Measurements from ENCODE around the gene N4BP2L1.

Gene N4BP2L1

GRCh38 chr13:32432856-32433255, 4.9 kb upstream of the N4BP2L1 start:
- DNase-seq (ENCODE audit: low read depth in 2 of 3, low spot score in 2 of 3): no peak

DNA sequence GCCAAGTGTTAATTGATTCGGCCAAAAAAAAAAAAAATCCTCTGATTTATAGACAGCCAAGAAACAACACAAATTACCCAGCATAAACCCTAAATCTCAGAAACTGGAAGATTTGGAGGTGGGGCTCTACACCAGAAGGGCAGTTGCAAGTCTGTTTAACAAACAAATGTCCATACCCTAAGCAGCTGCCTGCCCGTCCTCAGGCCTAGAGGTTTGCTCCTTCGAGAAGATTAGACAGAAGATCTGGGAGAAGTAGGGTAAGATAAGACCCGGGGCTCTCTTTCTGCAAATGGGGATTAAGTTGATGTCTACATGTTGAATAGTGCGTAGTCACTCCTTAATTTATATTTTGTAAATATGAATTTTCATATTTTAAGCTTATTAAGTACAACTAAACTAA, 3.4 kb upstream of the N4BP2L1 start:
- no peak for DNase-seq (ENCODE audit: low read depth in 2 of 3, low spot score in 2 of 3)

DNA sequence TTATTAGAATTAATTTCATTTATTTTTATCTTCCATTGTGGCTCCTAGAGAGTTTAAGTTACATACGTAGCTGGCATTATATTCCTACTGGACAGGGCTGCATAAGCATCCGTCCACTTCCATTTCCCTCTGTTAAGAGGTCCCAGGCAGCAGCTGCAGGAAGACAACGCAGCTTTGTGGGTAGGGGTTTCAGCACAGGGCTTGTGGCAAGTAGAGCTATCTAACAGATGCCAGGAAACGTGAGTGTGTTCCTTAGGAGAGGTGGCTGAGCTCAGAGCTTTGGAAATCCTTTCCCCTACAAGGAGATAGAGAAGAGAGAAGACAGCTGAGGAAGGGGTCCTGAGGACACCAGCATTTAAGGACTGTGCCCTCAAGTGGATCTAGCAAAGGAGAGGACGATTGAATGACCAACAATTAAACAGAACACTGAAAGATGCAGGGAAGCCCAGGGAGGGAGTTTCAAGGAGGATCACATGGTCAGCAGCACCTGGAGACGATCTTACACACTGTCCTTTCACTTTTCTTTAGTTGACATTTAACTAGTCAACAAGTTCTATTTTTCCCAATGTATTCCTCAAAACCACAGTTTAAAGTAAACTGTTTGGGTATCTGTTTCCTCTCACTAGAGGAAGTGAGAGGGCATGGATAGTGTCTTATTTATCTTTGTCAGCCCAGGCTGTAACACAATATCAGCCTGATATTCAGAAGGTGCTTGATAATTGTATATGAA, 2.3 kb upstream of the N4BP2L1 start:
- no peak for DNase-seq (ENCODE audit: low read depth in 2 of 3, low spot score in 2 of 3)

- no peak for DNase-seq (ENCODE audit: low read depth in 2 of 3, low spot score in 2 of 3)
Measured at GRCh38 chr13:32429433-32429909, 1.5 kb upstream of the N4BP2L1 start.

DNA sequence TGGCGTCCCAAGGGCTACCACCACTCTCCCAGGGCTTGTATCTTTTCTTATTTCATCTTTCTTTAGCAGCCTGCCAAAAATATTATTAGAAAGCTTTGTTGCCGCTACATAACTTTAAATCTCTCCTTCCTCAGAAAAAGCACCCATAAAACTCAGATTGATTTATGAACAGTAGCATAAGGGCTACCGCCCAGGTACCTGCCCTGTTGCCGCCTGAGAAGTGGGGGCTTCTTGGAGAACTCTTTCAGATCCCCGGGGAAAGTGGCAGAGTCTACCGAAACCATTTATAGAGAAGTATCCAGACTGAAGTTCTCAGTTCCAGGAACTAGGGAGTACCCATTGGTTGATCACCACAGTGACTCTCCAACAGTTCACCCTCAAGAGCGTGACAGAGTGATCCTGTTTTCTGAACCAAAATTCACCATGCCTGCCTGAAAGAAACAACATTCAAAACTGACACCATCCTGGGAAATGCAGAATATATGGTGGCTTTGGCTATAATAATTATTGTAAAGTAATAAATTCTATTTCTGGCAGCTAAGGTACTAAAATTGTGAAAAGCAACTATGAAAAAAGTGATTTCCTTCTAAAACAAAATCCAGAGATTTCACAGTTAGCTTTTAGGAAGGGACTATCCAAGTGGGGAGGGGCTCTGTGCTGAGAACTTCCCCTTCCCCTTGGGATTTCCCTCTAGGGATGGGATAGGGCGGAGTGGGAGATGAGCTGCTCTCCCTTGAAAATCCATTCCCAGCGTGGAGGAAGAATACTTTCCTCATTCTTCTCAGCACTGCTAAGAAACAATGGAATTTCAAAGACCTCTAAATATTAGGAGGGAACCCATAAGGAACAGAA, 877 bp upstream of the N4BP2L1 start:
- DNase-seq (ENCODE audit: low read depth in 2 of 3, low spot score in 2 of 3): no peak

GRCh38 chr13:32426990-32427851, 709 bp downstream of the N4BP2L1 start:
- DNase-seq (ENCODE audit: low read depth in 2 of 3, low spot score in 2 of 3): peak in 2 of 3 experiments; percentile 35 to 38

- peak in 1 of 3 experiments; percentile 17 for DNase-seq (ENCODE audit: low read depth in 2 of 3, low spot score in 2 of 3)
Measured at GRCh38 chr13:32426191-32426989, 1.5 kb downstream of the N4BP2L1 start.

DNA sequence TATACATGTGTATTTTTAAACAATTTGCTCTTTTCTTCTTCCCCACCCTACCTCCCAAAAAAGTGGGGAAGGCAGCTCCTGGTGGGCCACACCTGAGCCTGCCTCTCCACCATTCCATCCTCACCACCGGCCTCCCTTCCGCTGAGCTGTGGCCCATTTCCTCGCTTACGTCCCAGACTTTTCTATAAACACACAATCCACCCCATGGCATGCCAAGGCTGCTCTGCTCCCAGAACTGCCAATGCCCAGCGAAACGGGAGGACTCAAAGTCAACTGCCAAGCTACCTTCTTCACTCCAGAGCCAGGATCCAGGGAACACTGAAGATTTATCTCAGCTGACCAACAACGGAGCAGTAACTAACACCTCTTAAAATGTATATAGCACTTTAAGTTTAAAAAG, 2.8 kb downstream of the N4BP2L1 start:
- no peak for DNase-seq (ENCODE audit: low read depth in 2 of 3, low spot score in 2 of 3)

DNA sequence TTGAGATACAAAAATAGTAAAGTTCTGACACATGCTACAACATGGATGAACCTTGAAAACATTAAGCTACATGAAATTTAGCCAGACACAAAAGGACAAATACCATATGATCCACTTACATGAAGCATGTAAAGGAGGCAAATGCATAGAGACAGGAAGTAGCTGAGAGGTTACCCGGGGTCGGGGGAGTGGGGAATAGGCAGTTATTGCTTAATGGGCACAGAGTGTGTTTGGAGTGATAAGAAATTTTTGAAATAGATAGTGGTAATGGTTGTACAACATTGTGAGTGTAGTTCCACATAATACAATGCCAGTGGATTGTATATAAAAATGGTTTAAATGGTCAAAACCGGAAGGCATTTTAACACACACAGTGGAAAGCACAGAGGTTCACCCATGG, 4.3 kb downstream of the N4BP2L1 start:
- DNase-seq (ENCODE audit: low read depth in 2 of 3, low spot score in 2 of 3): no peak

DNA sequence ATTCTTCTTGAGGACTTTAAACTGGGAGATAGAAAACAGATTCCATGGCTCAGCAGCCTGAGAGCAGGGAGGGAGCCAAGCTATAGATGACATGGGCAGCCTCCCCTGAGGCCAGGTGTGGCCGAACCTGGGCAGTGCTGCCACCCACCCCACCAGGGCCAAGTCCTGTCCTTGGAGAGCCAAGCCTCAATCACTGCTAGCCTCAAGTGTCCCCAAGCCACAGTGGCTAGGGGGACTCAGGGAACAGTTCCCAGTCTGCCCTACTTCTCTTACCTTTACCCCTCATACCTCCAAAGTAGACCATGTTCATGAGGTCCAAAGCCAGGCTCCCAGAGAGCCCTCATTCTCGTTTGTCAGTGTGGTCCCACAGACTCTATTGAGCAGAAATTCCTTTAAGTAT, 8.1 kb downstream of the N4BP2L1 start:
- DNase-seq (ENCODE audit: low read depth in 2 of 3, low spot score in 2 of 3): no peak

- no peak for DNase-seq (ENCODE audit: low read depth in 2 of 3, low spot score in 2 of 3)
Measured at GRCh38 chr13:32417995-32418394, 9.9 kb downstream of the N4BP2L1 start.

- DNase-seq (ENCODE audit: low read depth in 2 of 3, low spot score in 2 of 3): no peak
Measured at GRCh38 chr13:32415019-32415418, 12.9 kb downstream of the N4BP2L1 start.

GRCh38 chr13:32414580-32414979, 13.3 kb downstream of the N4BP2L1 start:
- DNase-seq (ENCODE audit: low read depth in 2 of 3, low spot score in 2 of 3): no peak

DNA sequence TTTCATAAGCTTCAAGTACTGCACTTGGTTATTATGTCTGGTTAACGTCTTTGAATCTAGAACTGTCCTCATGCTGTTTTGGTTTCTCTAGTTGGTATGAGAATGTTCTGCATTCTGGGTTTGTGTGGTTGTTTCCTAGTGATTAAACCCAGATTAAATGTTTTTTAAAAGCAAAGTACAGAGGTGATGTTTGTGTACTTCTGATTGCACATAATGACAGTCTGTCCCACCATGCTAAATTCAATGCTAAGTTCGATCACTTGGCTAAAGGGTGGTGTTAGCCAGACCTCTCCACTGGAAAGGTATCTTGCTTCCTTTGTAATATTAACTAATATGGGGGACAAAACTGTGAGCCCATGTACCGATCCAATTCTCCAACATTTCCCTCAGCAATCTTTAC, 14.6 kb downstream of the N4BP2L1 start:
- no peak for DNase-seq (ENCODE audit: low read depth in 2 of 3, low spot score in 2 of 3)

GRCh38 chr13:32409561-32410421, 18.1 kb downstream of the N4BP2L1 start:
- DNase-seq (ENCODE audit: low read depth in 2 of 3, low spot score in 2 of 3): no peak

- no peak for DNase-seq (ENCODE audit: low read depth in 2 of 3, low spot score in 2 of 3)
Measured at GRCh38 chr13:32409001-32409313, 19.0 kb downstream of the N4BP2L1 start.

DNA sequence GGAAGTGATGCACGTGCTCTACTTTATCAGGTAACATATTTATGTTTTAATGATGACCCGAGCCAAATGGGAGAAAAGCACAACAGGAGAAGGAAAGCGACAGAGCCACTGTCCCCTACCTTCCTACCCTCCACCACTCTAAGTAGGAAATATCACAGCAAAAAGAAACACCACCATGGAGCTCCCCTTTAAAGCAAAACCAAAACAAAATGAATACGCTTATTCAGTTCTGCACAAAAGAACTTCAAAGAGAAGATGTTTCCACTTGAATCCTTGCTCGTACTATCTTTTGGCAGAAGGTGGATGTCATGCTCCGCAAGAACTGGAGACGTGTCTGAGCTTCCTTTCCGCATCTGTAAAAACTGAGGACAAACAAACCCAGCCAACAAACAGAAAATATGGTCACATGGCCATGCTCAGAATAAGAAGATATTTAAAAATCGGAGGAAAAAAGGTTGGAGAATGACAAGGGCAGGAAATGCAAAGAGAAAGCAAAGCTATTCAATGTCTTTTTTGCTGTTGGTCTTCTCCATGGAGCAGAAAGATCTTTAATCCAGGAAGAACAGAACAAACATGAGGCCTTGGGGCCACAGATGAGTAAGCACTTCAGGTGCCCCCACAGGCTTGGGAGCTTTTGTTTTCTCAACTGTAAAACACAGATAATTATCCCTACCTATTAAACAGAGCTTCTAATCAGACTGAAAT, 19.5 kb downstream of the N4BP2L1 start:
- DNase-seq (ENCODE audit: low read depth in 2 of 3, low spot score in 2 of 3): no peak

DNA sequence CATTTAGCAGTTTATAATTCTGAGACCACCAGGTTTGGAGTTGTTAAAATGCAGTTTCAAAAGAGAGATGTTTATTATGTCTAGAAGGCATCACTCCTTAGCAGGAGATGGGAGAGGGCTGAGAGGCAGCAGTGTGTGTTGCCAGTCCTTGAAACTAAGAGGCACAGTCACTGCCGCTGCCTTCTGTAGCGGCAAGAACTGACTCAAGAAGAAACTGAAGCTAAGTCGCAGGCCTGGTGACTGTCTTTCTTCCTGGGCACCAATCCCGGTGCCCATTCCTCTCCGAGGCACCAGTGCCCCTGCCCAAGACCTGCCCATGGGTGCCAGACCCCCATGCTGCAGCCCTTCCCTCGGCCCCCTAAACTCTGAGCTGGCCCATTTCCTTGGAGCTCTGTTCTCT, 20.1 kb downstream of the N4BP2L1 start:
- no peak for DNase-seq (ENCODE audit: low read depth in 2 of 3, low spot score in 2 of 3)

DNA sequence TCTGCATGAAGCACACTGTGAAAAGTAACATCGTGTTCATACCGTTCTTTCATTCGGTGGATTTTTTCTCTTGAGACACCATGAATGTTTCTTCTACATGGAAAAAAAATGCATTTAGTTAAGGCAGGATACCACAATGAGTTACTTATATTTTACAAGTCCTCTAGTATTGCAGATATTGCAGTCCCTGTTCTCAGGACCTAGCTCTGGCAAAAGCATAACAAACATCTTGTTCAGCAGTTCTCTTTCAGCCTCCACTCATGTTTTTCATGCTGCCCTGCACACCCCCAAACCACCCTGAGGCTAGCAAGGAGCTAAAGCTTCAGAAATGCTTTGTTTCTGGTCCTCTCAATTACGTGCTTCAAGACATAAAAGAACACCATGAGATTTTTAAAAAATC, 24.8 kb downstream of the N4BP2L1 start:
- no peak for DNase-seq (ENCODE audit: low read depth in 2 of 3, low spot score in 2 of 3)

Measured in activated CD8-positive, alpha-beta memory T cell treated with anti-CD3 and anti-CD28 coated beads for 48 hours (primary cell).